Heart left ventricle (tissue), 16 donors: ENCODE results near the gene IGSF3. TPM values are rescaled to one million over a fixed set of nuclear protein-coding genes. Genes with fewer than 3 reads are reported as not detected.

ENCODE experiments used
- ATAC-seq, 4 donors: fragments of 200-7000 bp; cut with Tn5 transposase; one replicate each; pipeline ENCODE4 v1.9.1; 2020 to 2022; ENCODE audit warnings: moderate library complexity in 4 of 4, mild to moderate bottlenecking in 3 of 4, moderate number of reproducible peaks in 1 of 4
- DNase-seq, 5 donors: peaks; one replicate each; pipeline ENCODE4 v3.0.0-alpha.2; 2020
- H3K27ac ChIP-seq, 12 donors: fragments of 200-600 bp; sonication (generic) in 4 of 12; one replicate each; pipeline versions ENCODE4 v1.5.0 to v1.8.0; 2016 to 2022; ENCODE audit warnings: mild to moderate bottlenecking in 2 of 12
- H3K27me3 ChIP-seq, 9 donors: fragments of 200-600 bp; sonication (generic) in 2 of 9; one replicate each; pipeline versions ENCODE4 v1.5.1 to v1.8.0; 2016 to 2022; ENCODE audit warnings: mild to moderate bottlenecking in 3 of 9
- H3K36me3 ChIP-seq, 9 donors: fragments of 200-600 bp; sonication (generic) in 2 of 9; one replicate each; pipeline versions ENCODE4 v1.5.0 to v1.8.0; 2018 to 2022; ENCODE audit warnings: mild to moderate bottlenecking in 2 of 9
- H3K4me1 ChIP-seq, 12 donors: fragments of 200-600 bp; sonication (generic) in 4 of 12; one replicate each; pipeline versions ENCODE4 v1.5.0 to v1.8.0; 2016 to 2022; ENCODE audit warnings: mild to moderate bottlenecking in 3 of 12
- H3K4me3 ChIP-seq, 12 donors: fragments of 200-600 bp; sonication (generic) in 4 of 12; one replicate each; pipeline versions ENCODE4 v1.5.0 to v1.8.0; 2017 to 2022; ENCODE audit warnings: mild to moderate bottlenecking in 9 of 12, moderate library complexity in 4 of 12
- H3K9me3 ChIP-seq, 12 donors: fragments of 200-600 bp; sonication (generic) in 4 of 12; one replicate each; pipeline versions ENCODE4 v1.5.0 to v1.8.0; 2016 to 2022; ENCODE audit warnings: mild to moderate bottlenecking in 1 of 12
- CTCF ChIP-seq, 12 donors: fragments of 200-600 bp; sonication (generic) in 4 of 12; IDR thresholded peaks; one replicate each; pipeline versions ENCODE4 v1.5.0 to v1.8.0; 2018 to 2022; ENCODE audit warnings: antibody characterized with exemption in 12 of 12, mild to moderate bottlenecking in 5 of 12
- POLR2A ChIP-seq, 2 donors: fragments of 450-650 bp; IDR thresholded peaks; one replicate each; pipeline ENCODE4 v1.6.1; 2017; ENCODE audit warnings: antibody characterized with exemption in 2 of 2, mild to moderate bottlenecking in 2 of 2, moderate library complexity in 2 of 2
- WGBS, 4 donors: extraction: QIAGEN DNeasy Blood & Tissue Kit in 2 of 4; methylation state at CpG; one replicate each; pipeline versions ENCODE4 v1.1.5 to v1.1.7; 2013 to 2018; 5-methylcytosine and 5-hydroxymethylcytosine counted together
- intact Hi-C, 10 donors: fragments of 100-400 bp; cut with DNase I; formaldehyde crosslinking; loops; one replicate each; pipeline versions ENCODE4 v1.11.1 to v1.14.2; 2022
- polyA plus RNA-seq, 2 donors: library from polyadenylated mRNA; stranded (reverse); fragments of 200-250 nt; gene quantifications; one replicate each; pipeline ENCODE4 v1.2.3, GENCODE V29; 2013
- total RNA-seq, 9 donors: library from RNA; depleted of rRNA in 2 of 9; stranded (reverse); fragments of >200 nt in 2 of 9; fragmentation: NEBNext Ultra II Directional in 3 of 9; extraction: Animal tissue kit (Norgen Biotek cat#: 25700) in 3 of 9; gene quantifications; one replicate each; pipeline versions ENCODE4 v1.1.0 to v1.2.4, GENCODE V29; 2016 to 2023
- donor health status: ischemic (EF 13 %, LVEDD 7.1; RV severe dilation, severe dysfunction).
- donor health status: healthy with polysubstance abuse.
- donor health status: DM: no; HTN: yes; CAD: no.
- donor health status: DM: no; HTN: no; CAD: no.
- donor health status: ischemic (EF 25% LVEDD 6.9; RV normal size, moderate dysfunction).
- donor health status: ischemic (EF 25% LVEDD 5.7; RV mildly dilated, moderate dysfunction).
- donor health status: healthy.
- donor health status: DM: yes; HTN: yes; CAD: no.
- donor health status: ischemic (EF 35%, LVEDD 5.7; RV mildly dilated, moderate dysfunction).
- donor health status: nonischemic (EF 11% LVEDD 7.7; RV severe dilation, severe dysfunction).
- donor health status: DM: yes; HTN: yes; CAD: no.
- donor health status: PGD.
- donor health status: ischemic (EF 29% LVEDD 5.4; RV normal size, mild dysfunction).
- donor health status: nonischemic (EF 23%, LVEDD 6.1; RV moderate dilation, normal function).

The IGSF3 gene
- total and polyA plus RNA-seq, 11 donors, result 3.5 to 19.3 (median 11.5) TPM

- Histone ChIP-seq H3K9me3 (no peaks in the 10 kb centered on the region), H3K27me3 (no peaks in the 10 kb centered on the region), H3K27ac (no peak overlapping the region), H3K4me3 (no peak overlapping the region), H3K4me1 (peaks cover 0 to 7% (median 0%) of the 10 kb centered on the region in 12 donors), H3K36me3 (no peaks in the 10 kb centered on the region)
- TF ChIP-seq POLR2A (IDR thresholded peaks at IDR 0.05), result no peak
- TF ChIP-seq CTCF (IDR thresholded peaks at IDR 0.05), result no peak
- 81 to 87% (median 86%) methylated on average over 6 of the region's 6 CpGs for WGBS, 4 donors
- intact Hi-C loops, result no loop called here
- DNase-seq (no peak), ATAC-seq (no peak)
Measured at GRCh38 chr1:116708255-116708900, 40.8 kb upstream of the IGSF3 start.

- TF ChIP-seq POLR2A (IDR thresholded peaks at IDR 0.05) (no peak), CTCF (IDR thresholded peaks at IDR 0.05) (no peak)
- intact Hi-C loops, result no loop called here
- no peak overlapping the region for H3K27ac ChIP-seq
- no peak overlapping the region for H3K4me3 ChIP-seq
- H3K4me1 ChIP-seq, result peaks cover 0 to 7% (median 0%) of the 10 kb centered on the region in 12 donors
- ATAC-seq, result no peak
- H3K36me3 ChIP-seq, result no peaks in the 10 kb centered on the region
- no peaks in the 10 kb centered on the region for H3K9me3 ChIP-seq
- H3K27me3 ChIP-seq, result no peaks in the 10 kb centered on the region
- no peak for DNase-seq
Measured at GRCh38 chr1:116706841-116707240, 39.3 kb upstream of the IGSF3 start.

GRCh38 chr1:116706123-116706522 is 38.6 kb upstream of the IGSF3 start:
- Histone ChIP-seq H3K27me3 (no peaks in the 10 kb centered on the region), H3K27ac (no peak overlapping the region), H3K9me3 (peaks cover 0 to 4% (median 0%) of the 10 kb centered on the region in 12 donors), H3K4me1 (peaks cover 0 to 3% (median 0%) of the 10 kb centered on the region in 12 donors), H3K4me3 (no peak overlapping the region), H3K36me3 (no peaks in the 10 kb centered on the region)
- TF ChIP-seq CTCF (IDR thresholded peaks at IDR 0.05), result no peak
- TF ChIP-seq POLR2A (IDR thresholded peaks at IDR 0.05), result no peak
- WGBS, 4 donors, result 86 to 89% (median 87%) methylated on average over 2 of the region's 2 CpGs
- ATAC-seq (no peak), DNase-seq (no peak)
- intact Hi-C loops, result no loop called here

- WGBS, 4 donors, result 72 to 82% (median 80%) methylated on average over 3 of the region's 3 CpGs
- Histone ChIP-seq H3K4me3 (no peak overlapping the region), H3K4me1 (no peaks in the 10 kb centered on the region), H3K27ac (no peak overlapping the region), H3K27me3 (no peaks in the 10 kb centered on the region), H3K9me3 (peaks cover 0 to 10% (median 0%) of the 10 kb centered on the region in 12 donors), H3K36me3 (no peaks in the 10 kb centered on the region)
- DNase-seq (no peak), ATAC-seq (no peak)
- TF ChIP-seq CTCF (IDR thresholded peaks at IDR 0.05), result no peak
- no peak for TF ChIP-seq POLR2A (IDR thresholded peaks at IDR 0.05)
- intact Hi-C loops, result no loop called here
Measured at GRCh38 chr1:116704278-116704677, 36.7 kb upstream of the IGSF3 start.
